Left cardiac atrium (tissue), 4 donors: ENCODE results near the gene PCNT. TPM values are rescaled to one million over a fixed set of nuclear protein-coding genes. Genes with fewer than 3 reads are reported as not detected.
"Not testable (repeated sequence)": the region's sequence is repeated elsewhere in the genome, so short reads cannot be mapped to it uniquely, and the experiment has no call there.

ENCODE experiments used
- ATAC-seq, 2 donors: fragments of 200-7000 bp; cut with Tn5 transposase; one replicate each; pipeline ENCODE4 v1.9.1; 2020; ENCODE audit warnings: mild to moderate bottlenecking in 2 of 2, moderate library complexity in 2 of 2
- DNase-seq: peaks from one replicate; pipeline ENCODE4 v3.0.0-alpha.2; 2020
- intact Hi-C, 2 donors: fragments of 100-400 bp; cut with DNase I; formaldehyde crosslinking; loops; one replicate each; pipeline versions ENCODE4 v1.14.1 to v1.15.1; 2022 to 2023
- total RNA-seq, 2 donors: library from RNA; stranded (reverse); fragmentation: NEBNext Ultra II Directional; extraction: Animal tissue kit (Norgen Biotek cat#: 25700); gene quantifications; one replicate each; pipeline ENCODE4 v1.2.1, GENCODE V29; 2021
- donor health status: DM: no; HTN: yes; CAD: no.
- donor health status: DM: no; HTN: yes; CAD: no; lungs with severe emphysema.
- donor health status: DM: yes; HTN: yes; CAD: no.
- donor health status: Dilated cardiomyopathy.

PCNT gene
- total RNA-seq, 2 donors from 2014 or later: 31.8 to 50.2 TPM

- ATAC-seq (no peak), DNase-seq (no peak)
- intact Hi-C loops: no loop called here
Measured at GRCh38 chr21:46355161-46356004, 31.4 kb downstream of the PCNT start.

GRCh38 chr21:46356005-46356338 is 32.0 kb downstream of the PCNT start:
- DNase-seq: no peak
- ATAC-seq: no peak
- intact Hi-C loops: no loop called here

- intact Hi-C loops: no loop called here
- no peak for DNase-seq
- ATAC-seq: no peak
Measured at GRCh38 chr21:46356494-46357334, 32.8 kb downstream of the PCNT start.

GRCh38 chr21:46357335-46357604 is 33.3 kb downstream of the PCNT start:
- intact Hi-C loops: no loop called here
- no peak for ATAC-seq
- DNase-seq: no peak

- DNase-seq (no peak), ATAC-seq (no peak)
- intact Hi-C loops: no loop called here
Measured at GRCh38 chr21:46357684-46358425, 33.9 kb downstream of the PCNT start.

GRCh38 chr21:46361176-46361575 is 37.2 kb downstream of the PCNT start:
- no peak for ATAC-seq
- intact Hi-C loops: no loop called here

GRCh38 chr21:46361935-46362334 is 38.0 kb downstream of the PCNT start:
- no peak for DNase-seq
- intact Hi-C loops: no loop called here
- no peak for ATAC-seq

More at GRCh38 chr21:46361176-46361575, 37.2 kb downstream of the PCNT start:
- DNase-seq: no peak

GRCh38 chr21:46362946-46363345 is 39.0 kb downstream of the PCNT start:
- intact Hi-C loops: no loop called here
- ATAC-seq: no peak
- no peak for DNase-seq

- no peak for DNase-seq
Measured at GRCh38 chr21:46363698-46364097, 39.7 kb downstream of the PCNT start.

GRCh38 chr21:46366091-46366490 is 42.1 kb downstream of the PCNT start:
- DNase-seq: no peak
- intact Hi-C loops: no loop called here
- ATAC-seq: no peak

More at GRCh38 chr21:46363698-46364097, 39.7 kb downstream of the PCNT start:
- no peak for ATAC-seq
- intact Hi-C loops: no loop called here

- intact Hi-C loops: no loop called here
- DNase-seq (no peak), ATAC-seq (no peak)
Measured at GRCh38 chr21:46366561-46366960, 42.6 kb downstream of the PCNT start.

- intact Hi-C loops: no loop called here
Measured at GRCh38 chr21:46366966-46367365, 43.0 kb downstream of the PCNT start.

GRCh38 chr21:46368533-46369285 is 44.8 kb downstream of the PCNT start:
- ATAC-seq: peak in 1 of 2 donors; percentile 42
- DNase-seq: no peak
- intact Hi-C loops: no loop called here

More at GRCh38 chr21:46366966-46367365, 43.0 kb downstream of the PCNT start:
- ATAC-seq (no peak), DNase-seq (no peak)

GRCh38 chr21:46369520-46370235 is 45.7 kb downstream of the PCNT start:
- DNase-seq (no peak), ATAC-seq (no peak)
- intact Hi-C loops: no loop called here

GRCh38 chr21:46371204-46372013 is 47.5 kb downstream of the PCNT start:
- DNase-seq: no peak
- ATAC-seq: no peak
- intact Hi-C loops: no loop called here

- ATAC-seq (no peak), DNase-seq (no peak)
- intact Hi-C loops: no loop called here
Measured at GRCh38 chr21:46372014-46372485, 48.1 kb downstream of the PCNT start.

GRCh38 chr21:46372947-46373346 is 49.0 kb downstream of the PCNT start:
- DNase-seq, ATAC-seq, intact Hi-C loops: not testable (repeated sequence)
